ENCODE results near the gene SLC38A8.

SLC38A8 gene

DNA sequence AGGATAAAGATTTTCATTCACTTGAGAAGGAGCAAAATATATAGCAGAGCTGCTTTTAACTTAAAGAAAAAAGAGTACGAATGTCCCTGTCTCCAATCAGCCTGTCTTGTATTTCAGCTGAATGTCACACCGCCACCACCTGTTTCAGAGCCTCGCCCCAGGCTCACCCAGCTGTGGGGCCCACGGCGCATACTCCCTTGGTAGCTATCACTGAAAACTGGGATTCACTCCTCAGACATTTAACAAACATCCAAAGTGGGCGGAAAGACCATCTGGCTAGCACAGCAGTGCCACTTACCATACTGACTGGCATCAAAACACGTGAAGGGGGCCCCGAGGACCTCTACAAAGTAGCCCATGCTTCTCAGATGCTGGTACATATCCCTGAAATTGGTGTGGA, 25.4 kb upstream of the SLC38A8 start:
- DNase-seq, result no peak

DNA sequence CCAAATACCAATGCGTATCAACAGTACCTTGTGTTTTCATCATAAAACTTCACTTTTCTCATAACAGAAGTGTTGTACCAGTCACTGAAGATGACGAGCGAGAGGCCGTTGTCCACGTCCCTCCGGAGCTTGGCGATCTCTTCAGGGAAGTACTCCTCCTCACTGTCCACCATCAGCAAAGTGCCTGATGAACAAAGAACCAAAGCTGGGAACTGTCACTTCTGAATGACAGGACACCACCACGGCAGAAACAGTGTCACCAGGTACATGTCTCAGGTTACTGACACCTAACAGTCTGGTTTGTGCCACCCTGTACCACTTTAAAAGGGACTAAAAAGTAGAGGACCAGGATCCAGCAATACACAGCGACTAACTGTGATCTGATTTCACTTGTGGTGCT, 25.0 kb upstream of the SLC38A8 start:
- DNase-seq, result no peak

DNA sequence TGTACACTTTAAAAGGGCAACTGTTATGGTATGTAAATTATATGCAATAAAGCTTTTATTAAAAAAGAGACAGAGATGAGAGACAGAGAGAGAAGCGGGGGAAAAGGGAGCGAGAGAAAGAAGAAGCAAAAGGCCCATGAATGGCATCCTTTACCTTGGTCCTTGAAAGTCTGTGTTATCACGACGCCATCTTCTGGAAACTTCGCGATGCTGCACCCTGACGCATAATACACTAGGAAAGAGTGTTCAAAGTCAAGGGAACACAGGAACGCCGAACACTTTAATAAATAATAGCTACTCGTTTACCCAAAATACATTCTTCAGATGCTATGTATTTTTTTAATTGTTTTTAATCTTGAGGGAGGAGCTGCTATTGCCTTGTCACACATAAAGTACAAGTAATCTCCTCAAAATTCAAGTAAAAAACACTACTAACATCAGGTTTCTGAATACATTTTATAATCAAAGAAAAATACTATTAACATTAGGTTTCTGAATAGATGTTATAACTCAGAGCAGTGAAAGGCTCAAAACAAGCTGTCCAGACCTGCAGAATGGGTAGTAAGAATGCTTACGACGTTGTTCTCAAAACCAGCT, 23.0 kb upstream of the SLC38A8 start:
- peak; percentile 21 for DNase-seq

DNA sequence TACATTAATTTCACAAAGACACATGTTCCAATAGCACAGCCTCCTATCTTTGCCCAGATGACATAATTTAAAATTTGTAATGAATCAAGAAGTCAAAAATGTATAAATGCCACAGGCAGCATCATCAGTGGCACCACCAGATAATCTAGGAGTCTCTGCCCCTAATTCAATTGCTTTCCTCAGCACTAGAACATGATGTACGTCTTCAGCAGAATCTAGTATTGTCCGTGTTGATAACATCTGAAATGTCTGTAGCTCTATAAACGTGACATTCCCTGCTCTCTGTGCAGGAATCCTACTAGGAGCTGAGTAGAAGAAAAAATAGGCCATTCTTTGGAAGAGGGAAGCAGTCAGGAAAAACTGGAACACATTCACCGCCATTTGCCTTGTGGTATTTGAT, 21.4 kb upstream of the SLC38A8 start:
- no peak for DNase-seq

DNA sequence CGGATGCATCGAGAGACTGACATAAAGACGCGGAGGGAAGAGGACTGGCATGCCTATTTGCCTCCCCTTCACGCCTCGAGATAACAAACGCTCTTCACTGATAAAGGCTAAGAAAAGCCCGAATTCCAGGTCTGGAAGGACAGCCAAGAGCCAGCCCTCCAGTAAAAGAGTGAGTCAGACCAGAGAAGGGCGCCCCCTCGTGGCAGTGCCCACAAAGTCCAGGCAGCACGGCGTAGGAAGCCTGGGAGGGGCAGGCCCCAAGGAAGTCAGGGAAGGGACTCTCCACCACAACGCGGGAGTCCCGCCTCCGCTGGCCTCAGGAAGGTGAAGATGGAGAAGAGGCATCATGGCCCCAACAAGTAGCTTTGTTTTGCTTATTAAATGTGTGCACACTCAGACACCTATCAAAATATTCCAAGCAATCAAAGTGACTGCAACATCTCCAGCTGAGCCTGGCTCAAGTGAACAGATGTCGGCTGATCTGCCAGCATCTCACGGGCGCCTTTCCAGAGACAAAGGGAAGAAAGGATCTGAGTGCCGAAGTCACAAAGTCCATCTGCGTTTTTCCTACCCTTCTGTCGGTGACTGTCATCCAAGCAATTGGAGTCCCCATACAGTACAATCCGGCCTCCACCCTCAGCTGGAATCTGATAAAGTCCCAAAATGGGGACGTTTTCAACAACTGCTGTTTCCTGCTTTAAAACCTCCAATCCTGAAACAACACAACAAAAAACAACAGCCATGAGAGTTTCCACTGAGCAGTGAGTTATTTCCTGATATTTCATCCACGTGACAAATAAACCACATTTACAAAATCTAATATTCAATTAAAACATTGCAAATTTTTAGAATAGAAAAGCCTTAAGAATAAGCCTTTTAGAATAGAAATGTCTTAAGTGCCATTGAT, 20.4 kb upstream of the SLC38A8 start:
- DNase-seq, result peak; percentile 13

DNA sequence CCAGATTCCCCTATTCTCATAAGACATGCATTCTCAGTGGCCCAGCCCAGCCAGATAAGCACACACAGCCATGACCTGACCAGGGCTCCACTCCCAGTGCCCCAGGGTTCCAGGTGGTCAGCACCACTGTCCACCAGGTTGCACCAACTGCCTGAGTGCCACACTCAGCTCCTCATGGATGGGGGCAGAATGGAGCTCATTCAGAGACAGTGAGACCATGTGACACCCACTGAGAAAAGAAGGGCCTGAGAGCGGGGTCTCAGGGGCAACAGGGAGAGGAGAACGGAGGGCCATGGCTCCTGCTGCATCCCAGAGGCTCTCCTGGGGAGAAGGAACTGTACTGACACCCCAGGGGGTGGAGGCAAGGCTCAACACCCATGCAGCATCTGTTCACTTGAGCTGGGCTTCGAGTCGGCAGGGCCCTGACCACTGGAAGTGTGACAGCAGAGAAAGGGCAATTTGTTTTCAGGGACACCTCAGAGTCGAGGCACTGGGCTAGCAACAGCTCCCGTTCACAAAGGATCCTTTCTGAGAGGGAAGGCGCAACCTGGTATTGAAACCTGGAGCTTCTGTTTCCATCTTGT, 18.7 kb upstream of the SLC38A8 start:
- DNase-seq, result no peak

DNA sequence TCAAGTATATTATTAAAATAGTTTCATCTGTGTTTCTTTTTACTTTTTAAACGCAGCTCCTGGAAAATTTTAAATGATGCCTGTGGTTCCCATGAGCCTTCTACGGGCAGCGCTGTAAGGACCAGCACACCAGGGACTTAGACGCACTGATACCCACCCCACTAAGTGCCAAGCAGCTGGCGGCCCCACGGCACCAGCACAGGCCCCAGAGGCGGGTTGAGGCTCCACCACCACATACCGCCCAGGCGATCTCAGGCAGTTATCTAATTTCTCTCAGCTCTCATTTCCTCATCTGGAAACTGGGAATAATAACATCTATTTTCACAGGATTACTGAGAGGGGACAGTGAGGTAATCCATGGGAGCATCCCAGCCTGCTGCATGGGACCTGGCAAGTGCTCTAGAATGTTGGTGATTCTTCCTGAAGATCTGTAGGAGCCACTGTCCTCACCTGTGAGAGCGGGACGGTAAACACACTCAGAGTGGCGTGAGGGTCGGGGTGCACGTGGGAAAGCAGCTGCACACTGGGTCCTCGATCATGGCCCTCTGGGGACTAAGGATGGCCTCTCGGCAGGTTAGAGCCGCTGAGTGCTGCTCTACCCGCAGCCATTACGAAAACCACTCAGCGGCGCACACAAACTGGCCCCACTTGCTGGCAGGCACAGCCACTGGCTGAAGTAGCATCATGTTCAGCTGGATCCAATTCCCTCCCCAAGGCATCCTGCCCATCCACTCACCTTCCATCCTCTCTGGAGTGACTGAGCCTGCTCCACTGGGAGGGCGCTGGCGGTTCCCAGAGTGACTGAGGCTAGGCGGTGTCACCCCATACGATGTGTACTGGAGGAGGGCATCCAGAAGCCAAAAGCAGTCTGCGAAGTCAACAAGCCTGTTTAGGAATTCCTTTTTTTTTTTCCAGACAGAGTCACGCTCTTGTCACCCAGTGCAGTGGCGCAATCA, 17.6 kb upstream of the SLC38A8 start:
- DNase-seq, result no peak

DNA sequence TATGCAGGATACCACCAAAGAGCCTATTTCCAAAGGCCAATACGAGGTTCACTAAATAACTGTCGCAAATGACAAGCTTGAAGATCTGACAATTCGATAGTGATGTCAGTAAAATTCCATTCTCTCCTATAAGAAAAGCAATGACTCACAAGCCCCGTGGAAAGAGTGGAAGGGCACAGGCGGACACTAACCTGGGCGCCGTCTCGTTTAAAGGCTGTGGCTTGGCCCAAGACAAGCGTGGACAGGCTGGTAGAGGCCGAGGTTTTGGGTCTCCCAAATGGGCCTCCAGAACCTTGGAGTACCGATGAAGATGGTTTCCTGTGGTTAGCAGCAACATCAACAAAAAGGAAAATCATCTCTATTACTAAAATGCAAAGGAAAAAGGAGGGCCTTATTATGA, 16.5 kb upstream of the SLC38A8 start:
- DNase-seq, result no peak

DNA sequence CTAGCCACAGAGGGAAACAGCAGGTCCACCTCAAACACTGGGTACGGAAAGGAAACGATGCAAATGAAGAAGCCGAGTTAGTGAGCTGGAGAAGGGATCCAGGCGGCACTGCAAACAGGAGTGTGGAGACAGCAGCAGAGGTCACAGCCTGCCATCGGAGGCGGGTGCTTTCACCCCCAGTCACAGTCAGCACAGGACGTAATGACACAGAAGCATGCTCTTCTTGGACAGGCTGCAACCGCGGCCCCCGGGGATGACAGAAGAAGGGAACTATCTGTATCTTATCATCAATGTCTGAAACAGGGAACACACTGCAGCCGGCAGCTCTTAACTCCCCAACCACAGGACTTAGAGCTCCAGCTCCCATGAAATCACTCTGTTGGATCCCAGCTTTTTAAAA, 16.1 kb upstream of the SLC38A8 start:
- no peak for DNase-seq

DNA sequence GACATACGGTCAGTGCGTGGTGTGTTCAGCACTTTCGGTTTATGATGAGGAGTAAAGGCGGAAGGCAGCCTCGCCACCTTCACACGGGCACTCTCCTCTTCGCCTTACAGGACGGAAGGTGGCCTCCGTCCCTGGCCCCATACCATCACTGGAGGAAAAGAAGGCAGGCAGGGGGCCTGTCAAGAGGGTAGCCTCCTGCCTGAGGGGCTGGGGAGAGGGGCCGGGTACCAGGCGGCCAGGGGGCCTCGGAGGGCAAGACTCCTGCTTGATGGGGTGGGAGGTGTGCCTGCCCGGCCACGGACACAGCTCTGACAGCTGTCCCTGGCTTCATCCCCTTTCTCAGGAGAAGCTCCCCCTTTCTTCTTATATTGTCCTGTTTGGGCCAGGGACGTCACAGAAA, 15.6 kb upstream of the SLC38A8 start:
- DNase-seq, result no peak

DNA sequence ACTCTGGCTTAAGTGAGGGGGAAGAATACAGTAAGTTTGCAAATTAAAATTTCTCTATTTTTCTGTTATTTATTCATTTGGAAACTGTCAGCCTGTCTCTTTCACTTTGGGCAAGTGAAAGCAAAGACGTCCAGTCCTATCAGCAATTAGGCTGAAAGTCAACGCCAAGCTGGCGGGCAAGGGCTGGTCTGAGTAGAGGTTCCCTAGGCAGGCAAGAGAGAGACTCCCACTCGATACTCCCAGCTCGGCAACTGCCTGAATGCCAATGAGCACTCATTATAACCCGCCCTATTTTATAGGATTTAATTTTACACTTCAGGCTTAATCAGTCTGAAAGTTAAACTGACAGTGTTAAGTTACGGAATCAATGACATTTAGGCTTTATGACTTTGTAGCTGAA, 14.3 kb upstream of the SLC38A8 start:
- no peak for DNase-seq

DNA sequence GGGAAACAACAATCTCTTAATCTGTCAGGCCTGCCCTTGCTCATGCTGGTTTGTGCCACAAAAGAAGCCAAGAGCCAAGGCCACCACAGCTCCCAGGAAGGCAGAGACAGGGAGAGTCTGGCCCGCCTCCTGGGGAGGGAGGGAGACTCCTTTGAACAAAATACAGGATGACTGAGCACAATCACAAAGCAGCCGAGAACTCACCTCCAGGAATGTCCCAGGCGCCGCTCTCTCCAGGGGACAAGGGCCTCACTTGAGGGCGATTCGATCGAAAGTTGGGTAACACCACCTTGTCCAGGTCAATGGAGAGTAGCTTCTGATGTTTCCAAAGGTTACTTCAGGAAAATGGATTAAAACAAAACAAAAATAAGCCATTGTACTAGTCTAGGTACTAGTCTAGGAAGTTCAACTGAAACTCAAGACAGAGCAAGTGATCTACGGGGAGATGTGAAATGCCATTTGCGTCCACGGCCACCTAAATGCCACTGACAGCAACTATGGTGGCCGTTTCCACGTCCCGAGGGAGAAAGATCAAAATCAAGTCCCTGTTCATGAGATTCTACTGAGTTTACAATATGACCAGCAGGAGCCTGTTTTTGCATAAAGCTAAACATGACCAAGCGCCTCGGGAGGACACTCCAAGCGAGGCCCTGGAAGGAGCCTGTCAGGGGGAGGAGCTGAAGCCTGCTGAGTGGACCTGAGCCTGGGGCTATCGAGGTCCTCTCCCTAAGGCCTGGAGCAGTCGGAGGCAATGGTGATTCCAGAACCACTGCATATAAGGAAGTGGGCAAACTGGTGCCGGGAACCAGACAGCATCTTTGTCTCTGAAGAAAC, 13.4 kb upstream of the SLC38A8 start:
- DNase-seq, result no peak

DNA sequence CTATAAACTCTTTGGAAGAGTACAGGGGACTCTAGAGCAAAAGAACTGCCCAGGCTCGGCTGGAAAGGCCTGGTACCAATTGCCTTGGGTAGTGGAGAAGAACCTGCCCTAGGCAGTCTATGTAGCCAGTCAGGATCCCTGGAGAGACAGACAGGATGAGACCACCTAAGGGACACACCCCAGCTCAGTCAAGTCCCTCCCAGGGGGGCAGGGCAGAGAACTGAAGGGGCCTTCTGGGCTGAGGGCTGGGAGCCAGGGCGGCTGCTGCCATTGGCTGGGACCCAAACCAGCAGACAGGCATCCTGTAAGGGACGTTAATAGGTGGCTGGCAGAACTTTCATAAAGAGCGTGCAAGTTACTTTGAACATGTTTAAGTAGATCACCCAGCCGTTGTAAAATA, 12.8 kb upstream of the SLC38A8 start:
- no peak for DNase-seq

DNA sequence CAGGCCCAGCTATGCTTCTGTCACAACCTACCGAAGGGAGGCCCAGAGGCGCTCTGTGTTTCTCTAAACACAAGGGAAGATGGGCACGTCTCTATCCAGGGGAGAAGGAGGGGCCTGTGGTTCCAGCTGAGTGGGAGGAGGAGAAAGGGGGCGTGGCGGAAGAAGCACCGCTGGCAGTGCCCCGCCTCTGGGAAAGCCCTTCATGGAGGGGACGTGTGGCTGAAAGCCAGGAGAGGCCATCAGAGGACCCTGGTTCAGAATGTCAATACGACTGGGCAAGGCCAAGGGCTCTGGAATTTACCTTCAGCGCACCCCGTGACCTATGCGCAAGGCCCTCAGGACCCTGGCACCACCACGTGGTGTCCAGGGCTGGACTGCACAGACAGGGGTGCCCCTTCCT, 12.3 kb upstream of the SLC38A8 start:
- DNase-seq, result no peak

DNA sequence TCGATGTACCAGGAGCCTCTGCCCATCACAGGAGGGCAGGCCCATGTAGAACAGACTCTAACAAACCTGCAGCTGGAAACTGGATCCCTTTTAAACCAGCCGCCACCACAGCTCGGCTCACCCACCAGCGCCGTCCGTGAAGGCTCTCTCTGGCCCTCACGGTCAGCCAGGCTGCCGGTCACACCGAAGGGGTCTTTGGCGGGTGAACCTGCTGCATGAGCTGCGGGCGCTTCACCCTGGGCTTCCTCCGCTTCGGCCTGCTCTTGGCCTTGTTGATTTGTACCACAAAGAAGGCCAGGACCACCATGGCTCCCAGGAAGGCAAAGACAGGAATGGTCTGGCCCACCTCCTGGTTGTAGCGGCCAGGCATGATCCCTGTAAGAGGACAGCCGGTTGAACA, 11.7 kb upstream of the SLC38A8 start:
- no peak for DNase-seq

DNA sequence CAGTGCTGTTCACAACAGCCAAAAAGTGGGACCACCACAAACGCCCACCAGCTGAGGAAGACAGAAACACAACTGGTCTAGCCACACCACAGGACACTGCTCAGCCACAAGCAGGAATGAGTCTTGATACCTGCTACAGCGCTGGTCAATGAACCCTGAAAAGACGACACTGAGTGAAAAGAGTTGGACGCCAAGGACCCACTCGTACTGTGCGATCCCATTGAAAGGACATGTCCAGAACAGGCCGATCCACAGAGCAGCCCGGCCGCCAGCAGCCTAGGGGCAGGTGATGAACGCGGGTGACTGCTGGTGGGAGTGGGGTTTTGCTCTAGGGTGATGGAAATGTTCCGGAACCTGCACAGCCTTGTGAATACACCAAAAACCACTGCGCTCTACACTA, 10.6 kb upstream of the SLC38A8 start:
- DNase-seq, result no peak

DNA sequence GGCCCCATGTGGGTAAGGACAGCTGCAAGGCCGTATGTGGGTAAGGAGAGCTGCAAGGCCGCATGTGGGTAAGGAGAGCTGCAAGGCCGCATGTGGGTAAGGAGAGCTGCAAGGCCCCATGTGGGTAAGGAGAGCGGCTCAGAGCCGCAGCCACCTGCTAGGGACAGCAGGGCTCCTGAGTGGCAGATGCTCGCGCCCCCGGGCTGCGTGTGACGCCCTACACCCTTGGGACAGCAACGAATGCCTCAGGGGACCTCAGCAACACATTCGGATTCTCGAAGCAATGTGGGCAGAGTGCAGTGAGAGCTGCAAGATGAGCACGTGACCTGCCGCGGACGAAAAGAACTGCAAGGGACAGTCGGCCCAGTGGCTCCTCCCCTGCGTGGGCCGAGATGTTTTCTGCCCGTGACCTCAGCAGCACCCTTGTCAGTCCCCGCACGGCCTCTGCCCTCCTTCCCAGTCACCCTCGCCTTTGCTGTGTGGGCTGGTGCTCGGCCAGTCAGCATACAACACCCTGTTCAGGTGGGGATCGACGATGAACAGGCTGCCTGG, 9.6 kb upstream of the SLC38A8 start:
- DNase-seq, result no peak

DNA sequence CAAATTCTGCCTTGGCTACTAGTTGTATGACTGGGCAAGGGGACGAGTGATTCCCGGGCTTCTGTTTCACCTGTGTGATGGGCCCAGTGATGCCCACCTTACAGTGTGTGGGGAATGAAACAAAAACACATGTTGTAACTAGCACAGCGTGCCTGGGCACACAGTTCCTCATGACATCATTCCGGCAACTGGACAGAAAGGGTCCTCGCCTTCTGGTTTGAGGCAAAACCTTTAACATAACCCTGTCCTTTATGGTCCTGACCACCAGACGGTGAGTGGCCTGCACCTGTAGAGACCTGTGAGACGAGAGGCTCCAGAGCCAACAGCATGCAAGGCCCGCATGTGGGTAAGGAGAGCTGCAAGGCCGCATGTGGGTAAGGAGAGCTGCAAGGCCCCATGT, 7.7 kb upstream of the SLC38A8 start:
- DNase-seq, result no peak

DNA sequence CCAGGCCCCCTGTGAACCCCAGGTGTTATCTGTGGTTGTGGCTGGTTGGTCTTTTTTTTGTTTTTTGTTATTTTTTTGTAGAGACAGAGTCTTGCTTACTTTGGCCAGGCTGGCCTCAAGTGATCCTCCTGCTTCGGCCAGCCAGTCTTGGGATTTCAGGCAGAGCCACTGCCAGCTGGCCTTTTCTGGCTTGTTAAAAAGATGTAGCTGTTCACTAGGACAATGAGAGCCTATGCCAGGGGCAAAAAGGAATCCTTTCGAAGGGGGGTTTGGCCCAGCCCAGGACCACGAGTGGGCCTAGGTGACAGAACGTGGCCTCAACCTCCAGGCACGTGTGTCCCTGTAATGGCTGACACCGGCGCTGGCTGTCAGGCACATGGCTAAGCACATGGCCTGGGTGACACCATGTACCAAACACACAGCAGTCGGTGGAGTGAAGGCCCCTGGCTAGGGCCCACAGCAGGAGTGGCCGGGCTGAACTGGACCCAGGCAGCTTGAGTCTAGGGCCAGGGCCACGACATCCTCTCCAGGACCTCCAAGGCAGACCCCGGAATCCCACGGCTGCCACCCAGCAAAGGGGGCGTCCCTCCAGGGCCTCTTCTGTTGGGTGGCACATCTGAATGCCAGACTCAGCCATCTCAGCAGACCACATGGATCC, 6.9 kb upstream of the SLC38A8 start:
- DNase-seq, result no peak

DNA sequence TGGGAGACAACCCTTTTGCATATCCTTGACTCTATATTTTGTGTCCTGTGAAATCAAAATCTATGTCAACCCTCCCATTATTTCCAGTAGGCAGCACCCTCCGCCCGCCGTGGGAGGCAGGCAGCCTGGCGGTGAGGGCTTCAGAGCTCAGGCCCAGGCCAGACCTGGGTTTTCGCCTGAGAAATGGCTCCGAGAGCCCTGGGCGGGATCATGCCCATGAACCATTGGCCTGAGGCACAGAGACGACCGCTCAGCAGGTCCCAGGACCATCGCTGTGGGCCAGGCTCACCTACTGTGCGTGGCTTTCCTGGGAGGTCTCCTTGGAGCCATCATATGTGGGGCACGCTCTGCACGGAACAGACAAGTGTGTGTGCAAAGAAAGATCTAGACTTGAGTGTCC, 6.3 kb upstream of the SLC38A8 start:
- DNase-seq, result no peak

DNA sequence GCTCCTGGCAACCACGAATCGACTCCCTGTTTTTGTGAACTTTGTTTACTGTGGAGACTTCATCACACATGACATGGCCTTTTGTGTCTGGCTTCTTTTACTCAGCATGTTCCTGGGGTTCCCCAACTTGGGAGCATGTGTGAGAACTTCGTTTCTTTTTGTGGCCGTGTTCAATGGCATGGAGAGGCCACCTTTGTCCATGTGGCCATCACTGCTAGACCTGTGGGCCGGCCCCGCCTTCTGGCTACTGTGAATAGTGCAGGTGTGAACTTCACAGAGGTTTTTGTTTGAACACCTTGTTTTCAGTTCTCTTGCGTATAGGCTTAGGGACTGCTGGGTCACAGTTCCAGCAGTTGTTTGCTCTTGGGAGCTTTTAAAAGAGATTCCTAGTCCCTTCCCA, 5.7 kb upstream of the SLC38A8 start:
- DNase-seq, result no peak
